Activated CD4-positive, alpha-beta T cell treated with anti-CD3 and anti-CD28 coated beads, Interleukin-2, amount 10 ng/mL, durations not matched to agents 24 days and 14 days (primary cell): ENCODE results near the gene PRDM16. TPM values are rescaled to one million over a fixed set of nuclear protein-coding genes. Genes with fewer than 3 reads are reported as not detected.

Experiments used
- DNase-seq: peaks from one replicate; pipeline ENCODE4 v3.0.0; 2022
- H3K27ac Mint-ChIP-seq: one replicate; pipeline ENCODE4 v1.8.0; 2022; ENCODE audit warnings: mild to moderate bottlenecking, mixed read lengths
- H3K27me3 Mint-ChIP-seq: one replicate; pipeline ENCODE4 v1.8.0; 2022; ENCODE audit warnings: mixed read lengths
- H3K36me3 Mint-ChIP-seq: one replicate; pipeline ENCODE4 v1.8.0; 2022; ENCODE audit warnings: low read depth, mild to moderate bottlenecking, mixed read lengths
- H3K4me1 Mint-ChIP-seq: one replicate; pipeline ENCODE4 v1.8.0; 2021; ENCODE audit warnings: mixed read lengths
- H3K4me3 Mint-ChIP-seq: one replicate; pipeline ENCODE4 v1.8.0; 2022; ENCODE audit warnings: mild to moderate bottlenecking, moderate library complexity, mixed read lengths
- H3K9me3 Mint-ChIP-seq: one replicate; pipeline ENCODE4 v1.8.0; 2021; ENCODE audit warnings: mixed read lengths
- intact Hi-C: fragments of 100-400 bp; cut with micrococcal nuclease; formaldehyde crosslinking; loops from one replicate; pipeline ENCODE4 v1.15.1; 2023
- total RNA-seq: library from RNA; stranded (reverse); gene quantifications from 2 replicates; pipeline ENCODE4 v1.2.3, GENCODE V29; 2022

The PRDM16 gene
- total RNA-seq, 1 donor from 2014 or later = not detected

GRCh38 chr1:3054474-3054873 is 14.5 kb upstream of the PRDM16 start:
- Mint-ChIP-seq H3K4me3 (no peak overlapping the region), H3K4me1 (no peaks in the 10 kb centered on the region), H3K27ac (no peak overlapping the region), H3K9me3 (peaks cover 5% of the 10 kb centered on the region), H3K27me3 (peaks cover 2% of the 10 kb centered on the region), H3K36me3 (no peaks in the 10 kb centered on the region)
- DNase-seq = no peak
- intact Hi-C loops = no loop called here

- H3K4me1 Mint-ChIP-seq = no peaks in the 10 kb centered on the region
- H3K4me3 Mint-ChIP-seq = no peak overlapping the region
- peaks cover 2% of the 10 kb centered on the region for H3K27me3 Mint-ChIP-seq
- peaks cover 5% of the 10 kb centered on the region for H3K9me3 Mint-ChIP-seq
- no peaks in the 10 kb centered on the region for H3K36me3 Mint-ChIP-seq
- H3K27ac Mint-ChIP-seq = no peak overlapping the region
- DNase-seq = no peak
- intact Hi-C loops = no loop called here
Observed at GRCh38 chr1:3055051-3055450, 14.0 kb upstream of the PRDM16 start.

- intact Hi-C loops = no loop called here
- Mint-ChIP-seq H3K27me3 (peaks cover 2% of the 10 kb centered on the region), H3K4me1 (no peaks in the 10 kb centered on the region), H3K9me3 (peaks cover 5% of the 10 kb centered on the region), H3K4me3 (no peak overlapping the region), H3K27ac (no peak overlapping the region), H3K36me3 (no peaks in the 10 kb centered on the region)
- DNase-seq = no peak
Observed at GRCh38 chr1:3056641-3057040, 12.4 kb upstream of the PRDM16 start.

GRCh38 chr1:3058263-3059030 is 10.6 kb upstream of the PRDM16 start:
- Mint-ChIP-seq H3K4me1 (no peaks in the 10 kb centered on the region), H3K36me3 (no peaks in the 10 kb centered on the region), H3K27ac (no peak overlapping the region), H3K27me3 (peaks cover 2% of the 10 kb centered on the region), H3K9me3 (no peaks in the 10 kb centered on the region), H3K4me3 (no peak overlapping the region)
- intact Hi-C loops = no loop called here
- DNase-seq = no peak

GRCh38 chr1:3060127-3060526 is 8.9 kb upstream of the PRDM16 start:
- no peaks in the 10 kb centered on the region for H3K36me3 Mint-ChIP-seq

GRCh38 chr1:3060601-3061551 is 8.1 kb upstream of the PRDM16 start:
- H3K27me3 Mint-ChIP-seq = peaks cover 4% of the 10 kb centered on the region
- H3K36me3 Mint-ChIP-seq = no peaks in the 10 kb centered on the region
- intact Hi-C loops = no loop called here
- H3K4me1 Mint-ChIP-seq = no peaks in the 10 kb centered on the region
- no peak for DNase-seq
- no peaks in the 10 kb centered on the region for H3K9me3 Mint-ChIP-seq
- H3K4me3 Mint-ChIP-seq = no peak overlapping the region
- no peak overlapping the region for H3K27ac Mint-ChIP-seq

More at GRCh38 chr1:3060127-3060526, 8.9 kb upstream of the PRDM16 start:
- H3K9me3 Mint-ChIP-seq = no peaks in the 10 kb centered on the region
- H3K4me1 Mint-ChIP-seq = no peaks in the 10 kb centered on the region
- peaks cover 3% of the 10 kb centered on the region for H3K27me3 Mint-ChIP-seq
- no peak for DNase-seq
- intact Hi-C loops = no loop called here
- H3K4me3 Mint-ChIP-seq = no peak overlapping the region
- no peak overlapping the region for H3K27ac Mint-ChIP-seq

GRCh38 chr1:3061566-3061965 is 7.4 kb upstream of the PRDM16 start:
- Mint-ChIP-seq H3K27ac (no peak overlapping the region), H3K27me3 (peaks cover 6% of the 10 kb centered on the region), H3K4me1 (no peaks in the 10 kb centered on the region), H3K9me3 (no peaks in the 10 kb centered on the region), H3K4me3 (no peak overlapping the region), H3K36me3 (no peaks in the 10 kb centered on the region)
- intact Hi-C loops = no loop called here
- DNase-seq = no peak

GRCh38 chr1:3061981-3062615 is 6.9 kb upstream of the PRDM16 start:
- H3K36me3 Mint-ChIP-seq = no peaks in the 10 kb centered on the region
- intact Hi-C loops = no loop called here
- peaks cover 6% of the 10 kb centered on the region for H3K27me3 Mint-ChIP-seq
- no peak for DNase-seq
- H3K27ac Mint-ChIP-seq = no peak overlapping the region
- no peak overlapping the region for H3K4me3 Mint-ChIP-seq
- H3K4me1 Mint-ChIP-seq = no peaks in the 10 kb centered on the region
- no peaks in the 10 kb centered on the region for H3K9me3 Mint-ChIP-seq

GRCh38 chr1:3062616-3063378 is 6.2 kb upstream of the PRDM16 start:
- no peak overlapping the region for H3K27ac Mint-ChIP-seq
- H3K4me3 Mint-ChIP-seq = no peak overlapping the region
- DNase-seq = no peak
- H3K4me1 Mint-ChIP-seq = no peaks in the 10 kb centered on the region
- H3K9me3 Mint-ChIP-seq = no peaks in the 10 kb centered on the region
- peaks cover 9% of the 10 kb centered on the region for H3K27me3 Mint-ChIP-seq
- no peaks in the 10 kb centered on the region for H3K36me3 Mint-ChIP-seq
- intact Hi-C loops = no loop called here

- no peaks in the 10 kb centered on the region for H3K4me1 Mint-ChIP-seq
- no peak overlapping the region for H3K4me3 Mint-ChIP-seq
- DNase-seq = no peak
- intact Hi-C loops = no loop called here
- no peak overlapping the region for H3K27ac Mint-ChIP-seq
- H3K9me3 Mint-ChIP-seq = no peaks in the 10 kb centered on the region
- peaks cover 9% of the 10 kb centered on the region for H3K27me3 Mint-ChIP-seq
- no peaks in the 10 kb centered on the region for H3K36me3 Mint-ChIP-seq
Observed at GRCh38 chr1:3063379-3064295, 5.4 kb upstream of the PRDM16 start.

- peaks cover 11% of the 10 kb centered on the region for H3K27me3 Mint-ChIP-seq
- intact Hi-C loops = no loop called here
- H3K4me3 Mint-ChIP-seq = no peak overlapping the region
- H3K9me3 Mint-ChIP-seq = no peaks in the 10 kb centered on the region
- H3K4me1 Mint-ChIP-seq = peaks cover 2% of the 10 kb centered on the region
- no peak overlapping the region for H3K27ac Mint-ChIP-seq
- H3K36me3 Mint-ChIP-seq = no peaks in the 10 kb centered on the region
- no peak for DNase-seq
Observed at GRCh38 chr1:3064296-3064850, 4.6 kb upstream of the PRDM16 start.

- H3K4me1 Mint-ChIP-seq = peaks cover 2% of the 10 kb centered on the region
- no peaks in the 10 kb centered on the region for H3K9me3 Mint-ChIP-seq
- intact Hi-C loops = no loop called here
- H3K36me3 Mint-ChIP-seq = no peaks in the 10 kb centered on the region
- DNase-seq = no peak
- peaks cover 11% of the 10 kb centered on the region for H3K27me3 Mint-ChIP-seq
- no peak overlapping the region for H3K4me3 Mint-ChIP-seq
- H3K27ac Mint-ChIP-seq = no peak overlapping the region
Observed at GRCh38 chr1:3064901-3065300, 4.1 kb upstream of the PRDM16 start.
